HG02642 (cell line): ENCODE results near the gene POU6F2.

Experiments
- ATAC-seq: cut with Tn5 transposase; IDR thresholded peaks from one replicate; pipeline ENCODE4 v1.9.1; 2021; ENCODE audit warnings: mild to moderate bottlenecking; ENCODE audit not compliant: unreplicated experiment, poor library complexity

POU6F2 gene

DNA sequence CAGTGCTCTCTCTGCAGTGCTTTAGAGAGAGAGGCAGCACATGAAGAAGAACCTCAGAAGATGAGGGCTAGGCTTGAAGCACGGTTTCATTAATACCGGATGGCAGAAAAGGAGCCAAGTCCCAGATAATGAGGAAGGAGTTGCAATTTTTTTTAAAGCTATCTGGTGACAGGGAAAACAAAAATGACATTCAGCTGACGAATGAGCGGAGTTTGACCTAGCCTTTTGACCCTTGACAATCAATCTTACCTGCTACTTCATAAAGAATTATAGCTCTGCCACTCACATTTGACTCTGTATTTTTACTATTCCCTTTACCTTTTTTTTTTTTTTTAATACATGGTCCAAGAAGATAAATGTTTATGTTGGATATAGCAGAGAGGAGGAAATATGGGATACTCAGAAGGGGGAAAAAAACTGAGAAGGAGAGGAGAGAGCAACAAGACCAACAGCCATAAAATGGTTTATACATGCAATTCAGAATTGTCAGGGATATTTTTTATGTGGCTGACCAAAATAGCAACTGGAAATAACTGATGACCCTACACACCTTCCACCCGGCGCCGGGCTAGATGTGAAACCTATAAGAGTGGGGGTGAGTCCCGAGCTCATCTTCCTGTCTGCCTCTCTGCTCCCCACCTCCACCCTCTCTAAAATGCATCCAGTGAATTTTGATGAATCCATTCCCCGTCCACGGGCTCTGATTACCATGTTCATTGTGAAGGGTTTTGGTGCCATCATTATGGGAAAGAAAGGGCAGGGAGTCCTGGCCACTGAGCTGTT, 314.1 kb downstream of the POU6F2 start:
- ATAC-seq = no peak

DNA sequence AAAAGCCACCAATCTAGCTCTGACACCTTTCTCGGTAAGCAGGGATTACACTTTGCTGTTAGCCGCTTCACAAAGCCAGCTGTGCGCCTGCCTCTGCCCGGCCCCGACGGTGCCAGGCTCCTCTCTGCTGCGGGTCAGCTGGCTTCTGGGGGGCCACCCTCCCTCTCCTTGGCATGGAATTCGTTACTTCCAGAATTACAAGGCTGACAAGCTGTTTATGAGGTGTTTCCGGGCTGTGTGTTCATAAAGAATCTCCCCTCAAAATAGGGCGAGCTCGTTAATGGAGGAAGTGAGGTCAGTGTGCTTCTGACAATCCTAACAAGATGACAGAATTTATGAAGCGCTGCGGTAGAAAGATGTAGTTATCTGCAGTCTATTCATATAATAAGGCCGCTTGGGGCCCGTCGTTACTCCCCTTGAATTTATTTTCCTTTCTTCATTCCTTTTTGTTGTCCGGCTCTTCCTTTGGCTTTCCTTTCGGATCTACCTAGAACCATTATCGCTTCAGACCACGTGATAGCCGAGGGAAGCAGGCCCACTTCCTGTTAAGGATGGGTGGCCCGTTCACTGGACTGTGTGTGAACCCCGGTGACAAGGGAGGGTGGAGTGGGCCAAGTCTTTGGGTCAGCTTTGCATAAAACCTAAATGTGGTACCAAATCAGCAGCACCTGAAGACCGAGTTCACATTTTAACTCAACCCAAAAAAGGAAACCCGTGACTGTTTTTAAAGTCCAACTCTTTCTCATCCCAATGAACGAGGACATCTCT, 315.5 kb downstream of the POU6F2 start:
- no peak for ATAC-seq

DNA sequence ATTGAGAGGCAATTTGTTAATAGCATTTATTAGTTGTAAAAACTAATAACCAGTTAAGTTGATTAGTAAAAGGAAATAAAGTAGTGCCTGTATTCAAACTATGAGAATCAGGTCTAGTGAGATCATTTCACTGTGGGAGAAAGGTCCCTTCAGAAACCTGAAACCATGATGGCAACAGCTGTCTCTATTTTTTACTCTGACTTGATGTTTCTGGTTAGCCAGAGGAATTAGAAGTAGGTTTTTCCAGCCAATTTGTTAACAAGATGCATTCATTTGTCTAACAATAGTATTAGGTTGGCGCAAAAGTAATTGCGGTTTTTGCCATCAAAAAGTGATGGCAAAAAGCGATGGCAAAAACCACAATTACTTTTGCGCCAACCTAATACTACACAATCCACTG, 316.3 kb downstream of the POU6F2 start:
- ATAC-seq = no peak

DNA sequence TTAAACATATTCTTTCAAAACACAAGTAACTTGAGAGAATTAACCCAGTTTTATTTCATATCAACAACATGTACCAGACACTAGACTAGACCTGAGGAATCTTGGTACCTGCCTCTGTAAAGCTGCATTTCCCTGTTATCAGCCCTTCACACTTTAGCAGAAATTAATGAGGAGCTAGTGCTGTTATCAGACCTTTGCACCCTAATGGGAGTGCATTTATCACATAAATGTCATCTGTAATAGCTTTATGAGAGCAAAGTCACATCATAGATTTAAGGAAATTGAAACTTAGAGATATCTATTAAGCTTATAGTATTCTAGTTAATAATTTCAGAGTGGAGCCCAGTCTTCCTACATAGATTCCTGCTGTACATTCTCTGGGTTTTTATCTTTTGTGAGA, 318.1 kb downstream of the POU6F2 start:
- ATAC-seq = no peak

DNA sequence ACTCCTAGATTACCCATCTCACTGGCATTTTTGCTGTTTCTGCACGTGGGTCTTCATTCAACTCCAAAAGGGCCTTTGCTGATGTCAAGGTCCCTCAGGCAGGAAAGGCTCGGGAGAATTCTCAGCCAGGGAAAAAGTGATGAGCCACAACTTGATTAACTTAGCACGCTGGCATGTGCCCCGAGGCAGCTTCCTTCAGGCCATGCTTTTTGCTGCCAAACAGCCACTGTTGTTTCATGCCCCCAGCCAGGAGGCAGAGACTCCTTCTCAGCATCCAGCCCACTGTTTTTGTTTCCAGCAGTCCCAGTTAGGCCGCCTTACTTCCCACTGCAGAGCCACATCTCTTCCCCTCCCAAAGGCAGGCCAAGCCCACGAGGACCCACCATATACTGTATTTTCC, 322.0 kb downstream of the POU6F2 start:
- no peak for ATAC-seq

DNA sequence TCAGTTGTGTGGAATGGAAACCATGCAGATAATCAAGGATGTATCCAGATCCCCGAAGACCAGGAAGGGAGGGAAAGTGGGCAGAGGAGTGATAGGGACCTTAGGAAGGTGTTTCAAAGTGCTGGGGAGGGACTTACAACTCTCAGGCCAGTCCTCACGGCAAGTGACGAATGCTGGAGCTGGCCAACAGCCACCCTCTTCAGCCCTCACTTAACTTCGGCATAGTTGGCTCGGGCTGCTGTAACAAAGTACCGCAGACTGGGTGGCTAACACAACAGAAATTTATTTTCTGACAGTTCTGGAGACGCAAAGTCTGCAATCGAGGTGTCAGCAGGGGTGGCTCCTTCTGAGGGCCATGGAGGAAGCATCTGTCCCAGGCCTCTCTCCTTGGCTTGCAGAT, 322.6 kb downstream of the POU6F2 start:
- no peak for ATAC-seq

DNA sequence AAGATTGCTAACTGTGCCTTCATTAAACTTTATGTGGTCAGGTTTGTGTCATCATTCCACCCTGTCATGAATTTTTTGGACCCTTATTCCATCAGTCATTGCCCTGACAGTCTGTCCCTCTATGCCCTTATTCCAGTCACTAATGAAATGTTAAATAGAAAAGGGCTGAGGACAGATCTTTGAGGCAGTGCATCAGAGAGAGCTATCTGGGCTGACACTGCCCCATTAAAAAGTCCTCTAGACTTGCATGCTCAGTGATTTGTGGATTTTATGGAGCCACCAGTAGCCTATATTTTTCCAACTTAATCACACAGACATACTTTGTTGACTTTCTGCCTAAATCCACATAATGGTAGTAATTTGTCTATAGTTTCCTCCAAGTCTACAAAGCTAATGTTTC, 323.8 kb downstream of the POU6F2 start:
- no peak for ATAC-seq

DNA sequence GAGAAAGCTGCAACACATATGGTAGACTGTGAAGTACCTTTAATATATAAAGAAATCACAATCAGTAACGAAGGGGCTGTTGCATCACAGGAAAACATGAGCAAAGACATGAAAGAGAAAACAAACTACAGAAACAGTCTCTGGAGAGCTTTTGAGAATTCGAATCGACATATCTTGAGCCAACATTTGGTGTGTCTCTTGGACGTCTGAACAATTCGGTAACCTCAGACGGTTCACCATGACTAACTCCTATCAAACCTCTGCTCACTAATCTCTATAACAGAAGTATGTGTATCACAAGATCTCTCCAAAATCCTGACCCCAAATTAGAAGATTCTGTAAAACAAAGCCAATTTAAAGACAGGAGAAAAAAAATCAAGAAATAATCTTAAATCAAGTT, 326.5 kb downstream of the POU6F2 start:
- ATAC-seq = no peak

DNA sequence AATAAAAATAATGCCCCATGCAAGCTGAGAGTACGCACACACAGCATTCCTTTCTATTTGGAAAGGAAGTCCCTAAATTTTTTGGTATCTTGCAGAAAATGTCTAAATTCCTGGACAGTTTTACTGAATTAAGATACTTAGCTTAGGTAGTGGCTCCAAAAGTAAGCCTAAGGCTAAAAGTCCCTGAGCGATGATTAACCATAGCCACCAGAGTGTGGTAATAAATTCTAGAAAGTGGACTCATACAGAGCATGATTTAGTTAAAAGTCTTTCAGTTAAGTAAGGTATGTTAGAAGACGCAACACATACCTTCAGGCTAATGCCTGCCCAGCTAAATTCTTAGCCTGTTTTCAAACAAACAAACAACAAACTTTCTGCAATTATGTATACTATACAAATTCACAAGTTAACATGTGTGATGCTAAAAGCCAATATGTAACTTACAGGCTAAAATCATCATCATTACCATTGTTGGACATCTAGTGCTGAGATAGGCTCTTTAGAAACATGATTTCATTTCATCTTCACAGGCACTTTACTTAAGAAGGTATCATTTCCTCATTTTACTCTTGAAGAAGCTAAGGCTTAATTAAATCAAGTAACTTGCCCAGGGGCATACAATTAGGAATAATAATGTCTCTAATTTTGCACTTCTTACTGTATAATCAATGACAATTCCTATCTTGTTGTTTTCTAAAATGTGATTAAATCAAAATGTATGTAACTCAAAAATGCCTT, 327.1 kb downstream of the POU6F2 start:
- no peak for ATAC-seq

- ATAC-seq = no peak
These were observed 328.4 kb downstream of the POU6F2 start for GRCh38 chr7:39306016-39306570.

- ATAC-seq = no peak
These were observed 333.0 kb downstream of the POU6F2 start for GRCh38 chr7:39310699-39311098.

- ATAC-seq = no peak
These were observed 334.7 kb downstream of the POU6F2 start for GRCh38 chr7:39312254-39312989.

DNA sequence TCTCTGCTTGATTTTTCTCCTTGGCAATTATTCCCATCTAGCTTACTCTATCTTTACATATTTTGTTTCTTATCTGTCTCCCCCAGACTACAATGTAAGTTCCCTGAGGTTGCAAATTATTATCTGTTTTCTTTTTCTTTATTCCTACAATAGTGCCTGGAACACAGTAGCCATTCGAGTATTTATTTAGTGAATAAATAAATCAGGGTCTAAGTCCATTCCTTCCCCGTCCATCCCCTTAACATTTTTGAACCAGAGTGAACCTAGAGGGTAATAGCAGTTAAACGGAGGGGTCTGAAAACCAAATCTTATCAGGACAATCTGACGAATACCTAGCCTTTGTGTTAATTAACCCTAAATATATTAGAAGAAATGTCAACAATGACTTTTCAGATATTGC, 335.7 kb downstream of the POU6F2 start:
- ATAC-seq = no peak

DNA sequence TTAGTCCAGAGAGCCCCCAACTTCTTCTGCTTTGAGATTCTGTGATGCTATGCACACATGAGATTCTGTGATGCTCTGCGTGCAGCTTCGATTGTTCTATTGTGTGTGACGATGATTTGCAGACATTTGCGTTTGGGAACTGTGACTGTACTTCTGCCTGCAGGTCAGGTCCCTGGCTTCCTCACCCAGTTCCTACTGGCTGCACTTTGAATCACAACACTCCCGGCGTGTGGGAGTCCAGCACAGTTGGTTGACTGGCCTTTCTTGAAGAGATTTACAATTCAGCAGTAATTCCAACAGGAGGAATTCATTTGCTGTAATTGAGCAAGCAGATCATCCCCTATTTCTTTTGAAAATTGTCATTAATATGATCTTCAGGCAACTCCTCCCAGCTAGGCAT, 336.3 kb downstream of the POU6F2 start:
- ATAC-seq = no peak

GRCh38 chr7:39317107-39317506, 339.4 kb downstream of the POU6F2 start:
- ATAC-seq = no peak

DNA sequence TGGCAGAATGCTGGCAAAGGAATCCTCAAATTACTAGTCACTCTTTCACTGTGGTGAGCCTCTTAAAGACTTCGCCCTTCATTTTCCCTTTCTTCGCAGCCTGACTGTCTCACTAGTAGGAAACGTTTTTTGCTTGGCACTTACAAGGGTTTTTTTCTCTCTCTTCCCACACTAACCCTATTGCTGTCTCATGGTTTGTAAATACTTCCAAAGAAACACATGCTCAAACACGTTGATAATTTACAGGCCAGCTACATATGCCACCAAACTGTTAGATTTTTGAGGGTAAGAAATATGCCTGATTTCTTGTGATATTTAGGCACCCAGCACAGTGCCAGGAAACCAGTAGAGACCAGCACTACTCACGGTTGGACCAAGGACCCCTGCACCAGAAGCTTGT, 340.2 kb downstream of the POU6F2 start:
- no peak for ATAC-seq

DNA sequence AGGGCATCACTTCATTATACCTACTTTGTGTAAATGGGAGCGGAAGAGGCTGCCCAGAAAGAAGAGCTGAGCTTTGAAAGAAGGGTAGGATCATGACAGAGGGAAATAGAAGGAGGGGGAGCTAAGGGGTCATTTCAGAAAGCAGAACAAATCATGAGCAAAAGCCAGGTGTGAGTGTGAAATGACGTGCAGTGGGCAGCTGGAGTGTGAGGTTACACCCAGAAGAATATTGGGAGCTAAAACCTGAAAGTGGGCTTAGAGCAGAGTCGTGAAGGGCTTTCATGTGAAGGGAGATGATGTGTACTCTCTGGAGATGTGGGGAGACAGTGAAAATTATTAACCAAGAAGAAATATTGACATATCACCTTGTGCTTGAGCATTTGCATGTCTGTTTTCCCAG, 343.5 kb downstream of the POU6F2 start:
- ATAC-seq = no peak

DNA sequence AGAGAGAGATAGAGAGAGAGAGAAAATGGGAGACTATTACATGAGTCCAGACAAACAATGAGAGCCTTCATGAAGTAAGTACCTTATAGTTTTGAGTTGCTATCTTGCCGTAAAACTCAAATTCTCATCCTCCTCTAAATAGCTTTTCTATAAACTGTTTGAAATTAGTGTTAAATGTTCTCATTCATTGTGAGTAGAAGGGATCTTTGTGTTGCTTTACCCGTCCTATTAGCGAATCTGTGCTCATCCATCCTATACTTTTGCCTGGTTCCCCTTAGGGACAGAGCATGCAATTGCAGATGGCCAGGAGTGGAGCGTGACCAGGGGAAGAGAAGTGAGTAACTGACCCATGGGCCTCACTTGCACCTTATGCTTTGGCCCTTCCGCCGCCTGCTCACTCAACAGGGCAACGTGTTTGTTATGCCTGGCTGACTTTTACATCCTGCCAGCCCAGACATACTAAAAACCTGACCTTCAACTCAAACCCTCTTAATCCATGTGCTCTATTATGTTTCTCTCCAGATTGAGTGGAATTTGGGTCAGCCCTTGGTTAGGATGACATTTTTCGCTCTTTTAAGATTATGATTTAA, 344.3 kb downstream of the POU6F2 start:
- no peak for ATAC-seq

GRCh38 chr7:39324139-39324760, 346.5 kb downstream of the POU6F2 start:
- no peak for ATAC-seq
